Panc1 (cell line): ENCODE data around the gene KCNMB1. TPM values are rescaled to one million over a fixed set of nuclear protein-coding genes. Genes with fewer than 3 reads are reported as not detected.

Experiments
- ATAC-seq: fragments of 200-7000 bp; cut with Tn5 transposase; 2 replicates; pipeline ENCODE4 v1.9.1; 2020; ENCODE audit warnings: mild to moderate bottlenecking, moderate library complexity
- BruUV-seq: library from RNA; stranded (reverse); fragments of 400-500 nt; replicated peaks from 2 replicates; lab custom pipeline; 2021; lab: Mats Ljungman, UMichigan
- CTCF ChIA-PET: fragments of 300-600 bp; sonication (Branson Sonifier 250); formaldehyde crosslinking; loops from one replicate; lab custom pipeline; 2022; ENCODE audit warnings: antibody characterized with exemption; lab: Charles Lee
- POLR2A ChIA-PET: fragments of 300-600 bp; sonication (Branson Sonifier 250); formaldehyde crosslinking; loops from one replicate; lab custom pipeline; 2022; ENCODE audit warnings: antibody characterized with exemption; lab: Charles Lee
- DNase-seq: peaks from one replicate; pipeline ENCODE4 v3.0.0-alpha.2; 2010; ENCODE audit warnings: low read depth, low spot score
- H3K27ac ChIP-seq: 2 replicates; pipeline ENCODE4 v1.5.1; 2011; ENCODE audit warnings: mild to moderate bottlenecking, low read length, inconsistent platforms
- H3K27me3 ChIP-seq: fragments of 200-500 bp; sonication (Bioruptor generic); 2 replicates; pipeline ENCODE4 v1.6.0; 2014; ENCODE audit warnings: low read length, inconsistent platforms; ENCODE audit not compliant: control insufficient read depth, insufficient read depth
- H3K36me3 ChIP-seq: fragments of 200-500 bp; sonication (Bioruptor generic); 2 replicates; pipeline ENCODE4 v1.5.1; 2014; ENCODE audit warnings: inconsistent platforms, mild to moderate bottlenecking, low read length, moderate library complexity; ENCODE audit not compliant: control insufficient read depth, insufficient read depth
- H3K4me1 ChIP-seq: 2 replicates; pipeline ENCODE4 v1.5.1; 2011; ENCODE audit warnings: inconsistent platforms, mild to moderate bottlenecking, low read length, moderate library complexity; ENCODE audit not compliant: control insufficient read depth, insufficient read depth
- H3K4me3 ChIP-seq, 2 experiments: 2 replicates each; pipeline ENCODE4 v1.5.1; 2011 to 2012; ENCODE audit warnings: low read depth in 2 of 2, low read length in 2 of 2, mild to moderate bottlenecking in 2 of 2, inconsistent platforms in 1 of 2, moderate library complexity in 1 of 2
- H3K9me3 ChIP-seq: fragments of 200-500 bp; sonication (Bioruptor generic); 2 replicates; pipeline ENCODE4 v1.5.1; 2014; ENCODE audit warnings: low read depth, mild to moderate bottlenecking, inconsistent platforms, low read length, moderate library complexity; ENCODE audit not compliant: control insufficient read depth, insufficient read depth
- POLR2AphosphoS5 ChIP-seq: IDR thresholded peaks from 2 replicates; pipeline ENCODE4 v1.6.1; 2012; ENCODE audit warnings: mild to moderate bottlenecking, low read depth, low read length, moderate library complexity
- SIN3A ChIP-seq: IDR thresholded peaks from 2 replicates; pipeline ENCODE4 v1.6.1; 2012; ENCODE audit warnings: low read depth, mild to moderate bottlenecking, low read length, moderate library complexity, borderline replicate concordance; ENCODE audit not compliant: insufficient read depth
- TCF7L2 ChIP-seq: IDR thresholded peaks from 2 replicates; pipeline ENCODE4 v1.6.1; 2011; ENCODE audit warnings: mild to moderate bottlenecking, low read depth, low read length, inconsistent platforms
- in situ Hi-C: cut with HindIII; loops from 2 replicates; pipeline ENCODE4 v1.10.0; 2016; ENCODE audit warnings: low sequenced_read_pairs, low pct_unique_long_range_greater_than_20kb
- intact Hi-C: fragments of 100-400 bp; cut with micrococcal nuclease; formaldehyde crosslinking; loops from one replicate; pipeline ENCODE4 v1.10.0; 2022; ENCODE audit not compliant: unreplicated experiment
- total RNA-seq: library from RNA; stranded (reverse); gene quantifications from one replicate; pipeline ENCODE4 v1.2.1, GENCODE V29; 2021; ENCODE audit not compliant: unreplicated experiment
- TF ChIP-seq, protein P1 (sequence below), 2 experiments: IDR thresholded peaks; 2 replicates each; pipeline ENCODE4 v1.6.1; 2011 to 2012; ENCODE audit warnings: low read depth in 2 of 2, control low read depth in 1 of 2, low read length in 1 of 2, mild to moderate bottlenecking in 1 of 2, moderate library complexity in 1 of 2; ENCODE audit not compliant: insufficient read depth in 1 of 2
- TF ChIP-seq, protein P2 (sequence below): fragments of 450-650 bp; IDR thresholded peaks from 2 replicates; pipeline ENCODE4 v1.5.1; 2017; ENCODE audit warnings: mild to moderate bottlenecking

Gene KCNMB1
- total RNA-seq, 1 experiment from 2014 or later: not detected

GRCh38 chr5:170337045-170337733 lies 52.0 kb downstream of the KCNMB1 start:
- no TSS peak for BruUV-seq
- DNase-seq (no peak), ATAC-seq (no peak)
- no peaks in the 10 kb centered on the region for H3K4me1 ChIP-seq
- H3K36me3 ChIP-seq: no peaks in the 10 kb centered on the region
- TF ChIP-seq TCF7L2 (no peak), POLR2AphosphoS5 (no peak), SIN3A (no peak)
- TF ChIP-seq, protein P1, sequence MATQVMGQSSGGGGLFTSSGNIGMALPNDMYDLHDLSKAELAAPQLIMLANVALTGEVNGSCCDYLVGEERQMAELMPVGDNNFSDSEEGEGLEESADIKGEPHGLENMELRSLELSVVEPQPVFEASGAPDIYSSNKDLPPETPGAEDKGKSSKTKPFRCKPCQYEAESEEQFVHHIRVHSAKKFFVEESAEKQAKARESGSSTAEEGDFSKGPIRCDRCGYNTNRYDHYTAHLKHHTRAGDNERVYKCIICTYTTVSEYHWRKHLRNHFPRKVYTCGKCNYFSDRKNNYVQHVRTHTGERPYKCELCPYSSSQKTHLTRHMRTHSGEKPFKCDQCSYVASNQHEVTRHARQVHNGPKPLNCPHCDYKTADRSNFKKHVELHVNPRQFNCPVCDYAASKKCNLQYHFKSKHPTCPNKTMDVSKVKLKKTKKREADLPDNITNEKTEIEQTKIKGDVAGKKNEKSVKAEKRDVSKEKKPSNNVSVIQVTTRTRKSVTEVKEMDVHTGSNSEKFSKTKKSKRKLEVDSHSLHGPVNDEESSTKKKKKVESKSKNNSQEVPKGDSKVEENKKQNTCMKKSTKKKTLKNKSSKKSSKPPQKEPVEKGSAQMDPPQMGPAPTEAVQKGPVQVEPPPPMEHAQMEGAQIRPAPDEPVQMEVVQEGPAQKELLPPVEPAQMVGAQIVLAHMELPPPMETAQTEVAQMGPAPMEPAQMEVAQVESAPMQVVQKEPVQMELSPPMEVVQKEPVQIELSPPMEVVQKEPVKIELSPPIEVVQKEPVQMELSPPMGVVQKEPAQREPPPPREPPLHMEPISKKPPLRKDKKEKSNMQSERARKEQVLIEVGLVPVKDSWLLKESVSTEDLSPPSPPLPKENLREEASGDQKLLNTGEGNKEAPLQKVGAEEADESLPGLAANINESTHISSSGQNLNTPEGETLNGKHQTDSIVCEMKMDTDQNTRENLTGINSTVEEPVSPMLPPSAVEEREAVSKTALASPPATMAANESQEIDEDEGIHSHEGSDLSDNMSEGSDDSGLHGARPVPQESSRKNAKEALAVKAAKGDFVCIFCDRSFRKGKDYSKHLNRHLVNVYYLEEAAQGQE (IDR thresholded peaks at IDR 0.05; ENCODE audit: insufficient read depth in 1 of 2, low read depth in 2 of 2, low read length in 1 of 2): no peak
- TF ChIP-seq, protein P2, sequence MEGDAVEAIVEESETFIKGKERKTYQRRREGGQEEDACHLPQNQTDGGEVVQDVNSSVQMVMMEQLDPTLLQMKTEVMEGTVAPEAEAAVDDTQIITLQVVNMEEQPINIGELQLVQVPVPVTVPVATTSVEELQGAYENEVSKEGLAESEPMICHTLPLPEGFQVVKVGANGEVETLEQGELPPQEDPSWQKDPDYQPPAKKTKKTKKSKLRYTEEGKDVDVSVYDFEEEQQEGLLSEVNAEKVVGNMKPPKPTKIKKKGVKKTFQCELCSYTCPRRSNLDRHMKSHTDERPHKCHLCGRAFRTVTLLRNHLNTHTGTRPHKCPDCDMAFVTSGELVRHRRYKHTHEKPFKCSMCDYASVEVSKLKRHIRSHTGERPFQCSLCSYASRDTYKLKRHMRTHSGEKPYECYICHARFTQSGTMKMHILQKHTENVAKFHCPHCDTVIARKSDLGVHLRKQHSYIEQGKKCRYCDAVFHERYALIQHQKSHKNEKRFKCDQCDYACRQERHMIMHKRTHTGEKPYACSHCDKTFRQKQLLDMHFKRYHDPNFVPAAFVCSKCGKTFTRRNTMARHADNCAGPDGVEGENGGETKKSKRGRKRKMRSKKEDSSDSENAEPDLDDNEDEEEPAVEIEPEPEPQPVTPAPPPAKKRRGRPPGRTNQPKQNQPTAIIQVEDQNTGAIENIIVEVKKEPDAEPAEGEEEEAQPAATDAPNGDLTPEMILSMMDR: no peak
- ChIA-PET CTCF (no interaction called here), POLR2A (no interaction called here)
- H3K9me3 ChIP-seq: no peaks in the 10 kb centered on the region
- in situ Hi-C loops: no loop called here
- peaks cover 3% of the 10 kb centered on the region; the same call in 1 of the 2 replicates for H3K27me3 ChIP-seq
- intact Hi-C loops: no loop called here
- no peak overlapping the region for H3K27ac ChIP-seq
- H3K4me3 ChIP-seq: no peak overlapping the region

- POLR2A ChIA-PET: no interaction called here
- CTCF ChIA-PET: no interaction called here
- no peak for TF ChIP-seq POLR2AphosphoS5
These were observed 53.1 kb downstream of the KCNMB1 start for GRCh38 chr5:170336065-170336464.

GRCh38 chr5:170334626-170335025 lies 54.5 kb downstream of the KCNMB1 start:
- DNase-seq: no peak
- CTCF ChIA-PET: interaction anchor here (0.6 kb wide), 1 partner anchor 1965 kb away, joined by 4 read pairs; no protein-coding TSS in a partner anchor
- H3K9me3 ChIP-seq: no peaks in the 10 kb centered on the region
- BruUV-seq: no TSS peak
- in situ Hi-C loops (no loop called here), intact Hi-C loops (no loop called here)
- no peak for ATAC-seq
- TF ChIP-seq, protein P1 (IDR thresholded peaks at IDR 0.05; ENCODE audit: insufficient read depth in 1 of 2, low read depth in 2 of 2, low read length in 1 of 2): no peak
- TF ChIP-seq POLR2AphosphoS5 (no peak), TCF7L2 (no peak), SIN3A (no peak)
- TF ChIP-seq, protein P2: no peak
- peaks cover 3% of the 10 kb centered on the region; the same call in 1 of the 2 replicates for H3K27me3 ChIP-seq
- no peaks in the 10 kb centered on the region for H3K4me1 ChIP-seq
- H3K36me3 ChIP-seq: no peaks in the 10 kb centered on the region
- POLR2A ChIA-PET: interaction anchor here (0.7 kb wide), 1 partner anchor 18 kb away, joined by 7 read pairs; no protein-coding TSS in a partner anchor
- no peak overlapping the region for H3K27ac ChIP-seq
- H3K4me3 ChIP-seq: no peak overlapping the region

More at GRCh38 chr5:170336065-170336464, 53.1 kb downstream of the KCNMB1 start:
- H3K4me3 ChIP-seq: no peak overlapping the region
- H3K4me1 ChIP-seq: no peaks in the 10 kb centered on the region
- no TSS peak for BruUV-seq
- H3K36me3 ChIP-seq: no peaks in the 10 kb centered on the region
- no peaks in the 10 kb centered on the region for H3K9me3 ChIP-seq
- ATAC-seq (no peak), DNase-seq (no peak)
- intact Hi-C loops: no loop called here
- peaks cover 3% of the 10 kb centered on the region; the same call in 1 of the 2 replicates for H3K27me3 ChIP-seq
- H3K27ac ChIP-seq: no peak overlapping the region
- in situ Hi-C loops: no loop called here
